Measurements from ENCODE around the gene SYNPO2.
A peak's percentile ranks its signal among the peaks of the same experiment; 100 is the strongest.

Gene SYNPO2

DNA sequence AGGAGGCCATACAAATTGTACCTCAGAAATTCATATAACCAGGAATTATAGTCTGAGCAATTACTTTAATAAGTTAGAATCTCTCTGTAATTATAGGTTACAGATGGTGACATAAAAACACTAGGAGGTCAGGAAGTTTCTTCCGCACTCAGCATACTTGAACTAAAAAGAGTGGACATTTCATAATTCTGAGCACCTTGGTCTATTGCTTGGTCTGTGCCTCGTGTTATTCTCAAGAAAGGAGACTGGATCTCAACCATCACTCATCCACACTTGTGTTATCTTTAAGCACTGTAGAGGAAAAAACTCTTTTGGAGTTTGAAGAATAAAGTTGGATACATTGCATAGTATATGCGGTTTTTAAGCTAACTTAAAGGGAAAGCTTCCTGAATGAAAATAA, 91.1 kb downstream of the SYNPO2 start:
- Histone ChIP-seq H3K4me2 (ENCODE audit: low read depth, low read length, poor library complexity, severe bottlenecking) (no peak overlapping the region), H3K27me3 (ENCODE audit: insufficient read depth, low read length, poor library complexity, severe bottlenecking) (no peaks in the 10 kb centered on the region), H3K79me2 (ENCODE audit: insufficient read depth, low read length) (no peaks in the 10 kb centered on the region), H3F3A (ENCODE audit: low read depth) (no peaks in the 10 kb centered on the region), H3K36me3 (ENCODE audit: insufficient read depth, low read length) (no peaks in the 10 kb centered on the region), H3K4me3 (ENCODE audit: low read length, poor library complexity, severe bottlenecking) (no peak overlapping the region), H4K20me1 (ENCODE audit: insufficient read depth, low read length, poor library complexity, severe bottlenecking) (no peaks in the 10 kb centered on the region), H3K9ac (ENCODE audit: low read depth, low read length, poor library complexity, severe bottlenecking) (no peak overlapping the region), H3K4me1 (ENCODE audit: insufficient read depth, low read length, poor library complexity, severe bottlenecking) (no peaks in the 10 kb centered on the region), H3K9me2 (replicated peaks; ENCODE audit: low read depth, low read length) (no peaks in the 10 kb centered on the region), H3K9me3 (ENCODE audit: insufficient read depth, low read depth, low read length) (no peaks in the 10 kb centered on the region), H2AFZ (ENCODE audit: low read length) (no peak overlapping the region)
- no peak for TF ChIP-seq EZH2phosphoT487 (IDR thresholded peaks at IDR 0.05; ENCODE audit: borderline replicate concordance)
- TF ChIP-seq, protein P1, sequence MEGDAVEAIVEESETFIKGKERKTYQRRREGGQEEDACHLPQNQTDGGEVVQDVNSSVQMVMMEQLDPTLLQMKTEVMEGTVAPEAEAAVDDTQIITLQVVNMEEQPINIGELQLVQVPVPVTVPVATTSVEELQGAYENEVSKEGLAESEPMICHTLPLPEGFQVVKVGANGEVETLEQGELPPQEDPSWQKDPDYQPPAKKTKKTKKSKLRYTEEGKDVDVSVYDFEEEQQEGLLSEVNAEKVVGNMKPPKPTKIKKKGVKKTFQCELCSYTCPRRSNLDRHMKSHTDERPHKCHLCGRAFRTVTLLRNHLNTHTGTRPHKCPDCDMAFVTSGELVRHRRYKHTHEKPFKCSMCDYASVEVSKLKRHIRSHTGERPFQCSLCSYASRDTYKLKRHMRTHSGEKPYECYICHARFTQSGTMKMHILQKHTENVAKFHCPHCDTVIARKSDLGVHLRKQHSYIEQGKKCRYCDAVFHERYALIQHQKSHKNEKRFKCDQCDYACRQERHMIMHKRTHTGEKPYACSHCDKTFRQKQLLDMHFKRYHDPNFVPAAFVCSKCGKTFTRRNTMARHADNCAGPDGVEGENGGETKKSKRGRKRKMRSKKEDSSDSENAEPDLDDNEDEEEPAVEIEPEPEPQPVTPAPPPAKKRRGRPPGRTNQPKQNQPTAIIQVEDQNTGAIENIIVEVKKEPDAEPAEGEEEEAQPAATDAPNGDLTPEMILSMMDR (conservative IDR thresholded peaks at IDR 0.05; ENCODE audit: low read length): no peak

- Histone ChIP-seq H3K4me2 (ENCODE audit: low read depth, low read length, poor library complexity, severe bottlenecking) (no peak overlapping the region), H3K9me3 (ENCODE audit: insufficient read depth, low read depth, low read length) (no peaks in the 10 kb centered on the region), H2AFZ (ENCODE audit: low read length) (no peak overlapping the region; the same call in 1 of the 2 replicates)
Measured at GRCh38 chr4:118981171-118981838, 92.7 kb downstream of the SYNPO2 start.

GRCh38 chr4:118981839-118982381, 93.3 kb downstream of the SYNPO2 start:
- Histone ChIP-seq H3K79me2 (ENCODE audit: insufficient read depth, low read length) (no peaks in the 10 kb centered on the region), H3K9me3 (ENCODE audit: insufficient read depth, low read depth, low read length) (no peaks in the 10 kb centered on the region), H4K20me1 (ENCODE audit: insufficient read depth, low read length, poor library complexity, severe bottlenecking) (no peaks in the 10 kb centered on the region), H3K4me1 (ENCODE audit: insufficient read depth, low read length, poor library complexity, severe bottlenecking) (no peaks in the 10 kb centered on the region), H3K9me2 (replicated peaks; ENCODE audit: low read depth, low read length) (no peaks in the 10 kb centered on the region), H3K4me2 (ENCODE audit: low read depth, low read length, poor library complexity, severe bottlenecking) (no peak overlapping the region), H3K9ac (ENCODE audit: low read depth, low read length, poor library complexity, severe bottlenecking) (no peak overlapping the region), H2AFZ (ENCODE audit: low read length) (no peak overlapping the region; the same call in 1 of the 2 replicates), H3K36me3 (ENCODE audit: insufficient read depth, low read length) (no peaks in the 10 kb centered on the region), H3K4me3 (ENCODE audit: low read length, poor library complexity, severe bottlenecking) (no peak overlapping the region), H3K27me3 (ENCODE audit: insufficient read depth, low read length, poor library complexity, severe bottlenecking) (no peaks in the 10 kb centered on the region), H3F3A (ENCODE audit: low read depth) (no peaks in the 10 kb centered on the region)
- TF ChIP-seq, protein P1 (conservative IDR thresholded peaks at IDR 0.05; ENCODE audit: low read length): peak; percentile 87
- TF ChIP-seq EZH2phosphoT487 (IDR thresholded peaks at IDR 0.05; ENCODE audit: borderline replicate concordance): no peak

More at GRCh38 chr4:118981171-118981838, 92.7 kb downstream of the SYNPO2 start:
- Histone ChIP-seq H3K4me3 (ENCODE audit: low read length, poor library complexity, severe bottlenecking) (no peak overlapping the region), H3K27me3 (ENCODE audit: insufficient read depth, low read length, poor library complexity, severe bottlenecking) (no peaks in the 10 kb centered on the region), H3F3A (ENCODE audit: low read depth) (no peaks in the 10 kb centered on the region), H3K9me2 (replicated peaks; ENCODE audit: low read depth, low read length) (no peaks in the 10 kb centered on the region), H3K79me2 (ENCODE audit: insufficient read depth, low read length) (no peaks in the 10 kb centered on the region), H3K36me3 (ENCODE audit: insufficient read depth, low read length) (no peaks in the 10 kb centered on the region), H3K9ac (ENCODE audit: low read depth, low read length, poor library complexity, severe bottlenecking) (no peak overlapping the region), H4K20me1 (ENCODE audit: insufficient read depth, low read length, poor library complexity, severe bottlenecking) (no peaks in the 10 kb centered on the region), H3K4me1 (ENCODE audit: insufficient read depth, low read length, poor library complexity, severe bottlenecking) (no peaks in the 10 kb centered on the region)
- no peak for TF ChIP-seq EZH2phosphoT487 (IDR thresholded peaks at IDR 0.05; ENCODE audit: borderline replicate concordance)
- TF ChIP-seq, protein P1 (conservative IDR thresholded peaks at IDR 0.05; ENCODE audit: low read length): no peak

Data from Loucy (cell line).